DOHH2 (cell line): ENCODE results near the gene ABCA1.

ENCODE experiments used
- H3F3A ChIP-seq: fragments of 200-600 bp; sonication (generic), shearing (Covaris generic); 2 replicates; pipeline ENCODE4 v1.6.0; 2016; ENCODE audit warnings: antibody characterized with exemption, mild to moderate bottlenecking; ENCODE audit not compliant: control insufficient read depth, insufficient read depth
- H3K27ac ChIP-seq: fragments of 200-600 bp; sonication (generic); 2 replicates; pipeline ENCODE4 v1.5.1; 2014; ENCODE audit warnings: low read depth, mild to moderate bottlenecking, low read length, moderate library complexity
- H3K27me3 ChIP-seq: fragments of 200-600 bp; sonication (generic); 2 replicates; pipeline ENCODE4 v1.6.1; 2014; ENCODE audit warnings: mild to moderate bottlenecking, low read length, mixed read lengths; ENCODE audit not compliant: control insufficient read depth
- H3K36me3 ChIP-seq: fragments of 200-600 bp; sonication (generic); 2 replicates; pipeline ENCODE4 v1.6.1; 2014; ENCODE audit warnings: mild to moderate bottlenecking, low read length, moderate library complexity, mixed read lengths; ENCODE audit not compliant: control insufficient read depth
- H3K4me1 ChIP-seq: fragments of 200-600 bp; sonication (generic); 2 replicates; pipeline ENCODE4 v1.6.1; 2014; ENCODE audit warnings: mild to moderate bottlenecking, low read length, mixed read lengths; ENCODE audit not compliant: control insufficient read depth
- H3K4me2 ChIP-seq: fragments of 200-600 bp; sonication (generic); 2 replicates; pipeline ENCODE4 v1.6.0; 2014; ENCODE audit warnings: mild to moderate bottlenecking, low read length, moderate library complexity
- H3K4me3 ChIP-seq: fragments of 200-600 bp; sonication (generic); 2 replicates; pipeline ENCODE4 v1.5.1; 2014; ENCODE audit warnings: mild to moderate bottlenecking, low read length, mixed read lengths
- H3K79me2 ChIP-seq: fragments of 200-600 bp; sonication (generic); 2 replicates; pipeline ENCODE4 v1.6.1; 2014; ENCODE audit warnings: mild to moderate bottlenecking, low read length, mixed read lengths; ENCODE audit not compliant: control insufficient read depth
- H3K9me2 ChIP-seq: fragments of 200-600 bp; sonication (generic); replicated peaks from 2 replicates; pipeline ENCODE4 v1.6.1; 2014; ENCODE audit warnings: mild to moderate bottlenecking, low read length, mixed read lengths; ENCODE audit not compliant: control insufficient read depth
- H3K9me3 ChIP-seq: fragments of 200-600 bp; sonication (generic); 2 replicates; pipeline ENCODE4 v1.6.1; 2014; ENCODE audit warnings: antibody characterized with exemption, low read length, mixed read lengths; ENCODE audit not compliant: control insufficient read depth, insufficient read depth
- H4K20me1 ChIP-seq: fragments of 200-600 bp; sonication (generic); 2 replicates; pipeline ENCODE4 v1.6.0; 2014; ENCODE audit warnings: low read depth, mild to moderate bottlenecking, antibody characterized with exemption, low read length, moderate library complexity; ENCODE audit not compliant: control insufficient read depth, insufficient read depth
- CTCF ChIP-seq: fragments of 200-600 bp; sonication (generic); IDR thresholded peaks from one replicate; pipeline ENCODE4 v1.5.1; 2014; ENCODE audit warnings: antibody characterized with exemption, mild to moderate bottlenecking, low read depth, low read length; ENCODE audit not compliant: poor library complexity, severe bottlenecking
- EZH2phosphoT487 ChIP-seq: fragments of 200-600 bp; sonication (generic); IDR thresholded peaks from 2 replicates; pipeline ENCODE4 v1.6.1; 2017; ENCODE audit warnings: borderline replicate concordance, mild to moderate bottlenecking, antibody characterized with exemption, low read length, moderate library complexity, mixed read lengths

The ABCA1 gene

DNA sequence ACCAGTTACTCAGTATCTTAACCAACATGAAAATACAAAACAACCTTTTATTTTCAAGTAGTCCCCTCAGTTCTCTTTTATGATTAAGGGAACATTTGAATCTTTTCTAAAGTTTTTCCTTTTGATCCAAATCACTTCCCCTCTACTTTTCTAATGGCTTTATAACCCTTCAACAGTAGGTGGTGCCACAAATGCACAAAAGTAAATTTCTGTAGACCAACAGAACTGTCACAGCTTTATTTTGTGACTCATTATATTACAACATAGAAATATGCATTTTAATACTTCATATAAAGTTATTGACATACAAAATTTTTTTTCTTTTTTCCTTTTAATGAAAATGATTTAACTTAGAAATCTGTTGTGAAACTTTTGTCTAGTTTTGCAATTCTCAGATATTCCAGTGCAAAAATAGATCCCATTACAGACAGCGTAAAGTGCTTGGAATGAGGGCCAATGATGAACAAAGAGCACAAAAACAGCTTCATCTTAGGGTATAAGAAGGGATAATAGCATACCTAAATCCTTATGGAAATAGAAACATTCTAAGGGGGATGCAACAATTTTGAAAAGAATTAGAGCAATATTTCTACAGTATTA lies 147.1 kb downstream of the ABCA1 start:
- Histone ChIP-seq H3K9me2 (no peaks in the 10 kb centered on the region), H3K27ac (no peak overlapping the region), H3F3A (peaks cover 14% of the 10 kb centered on the region), H3K4me3 (no peak overlapping the region), H3K4me2 (no peak overlapping the region), H3K9me3 (no peaks in the 10 kb centered on the region), H3K36me3 (peaks cover 57% of the 10 kb centered on the region), H3K27me3 (no peaks in the 10 kb centered on the region), H3K79me2 (peaks cover 4% of the 10 kb centered on the region; the same call in 1 of the 2 replicates), H3K4me1 (peaks cover 33% of the 10 kb centered on the region), H4K20me1 (no peaks in the 10 kb centered on the region)
- TF ChIP-seq EZH2phosphoT487 (no peak), CTCF (peak; percentile 51)

DNA sequence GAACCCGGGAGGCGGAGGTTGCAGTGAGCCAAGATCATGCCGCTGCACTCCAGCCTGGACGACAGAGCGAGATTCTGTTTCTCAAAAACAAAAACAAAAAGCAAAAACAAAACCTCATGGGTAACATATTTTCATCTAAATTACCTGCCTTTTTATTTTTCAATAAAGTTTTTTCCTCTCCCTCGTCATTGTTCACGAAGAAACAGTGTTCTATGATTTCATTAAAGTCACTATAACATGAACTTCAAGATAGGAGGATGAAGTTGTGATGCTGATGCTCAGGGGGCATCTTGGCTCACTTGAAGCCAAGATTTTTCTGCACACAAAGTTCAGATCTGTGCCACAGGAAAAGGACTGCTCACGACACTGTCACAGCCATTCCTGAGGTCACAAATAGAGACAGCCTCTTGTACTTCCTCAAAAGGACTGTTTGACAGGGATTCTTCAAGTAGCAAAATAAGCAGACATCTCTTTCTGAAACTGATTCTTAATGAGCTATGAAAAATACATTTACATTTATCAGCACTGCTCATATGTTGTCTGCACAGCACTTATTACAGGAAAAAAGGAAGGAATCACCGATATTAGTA lies 147.9 kb downstream of the ABCA1 start:
- Histone ChIP-seq H3F3A (peaks cover 14% of the 10 kb centered on the region), H3K79me2 (peaks cover 6% of the 10 kb centered on the region), H3K9me3 (no peaks in the 10 kb centered on the region), H3K4me3 (no peak overlapping the region), H3K9me2 (no peaks in the 10 kb centered on the region), H4K20me1 (no peaks in the 10 kb centered on the region), H3K4me2 (no peak overlapping the region), H3K27ac (no peak overlapping the region), H3K27me3 (no peaks in the 10 kb centered on the region), H3K36me3 (peaks cover 49% of the 10 kb centered on the region), H3K4me1 (peaks cover 42% of the 10 kb centered on the region)
- TF ChIP-seq EZH2phosphoT487 = no peak
- no peak for TF ChIP-seq CTCF

DNA sequence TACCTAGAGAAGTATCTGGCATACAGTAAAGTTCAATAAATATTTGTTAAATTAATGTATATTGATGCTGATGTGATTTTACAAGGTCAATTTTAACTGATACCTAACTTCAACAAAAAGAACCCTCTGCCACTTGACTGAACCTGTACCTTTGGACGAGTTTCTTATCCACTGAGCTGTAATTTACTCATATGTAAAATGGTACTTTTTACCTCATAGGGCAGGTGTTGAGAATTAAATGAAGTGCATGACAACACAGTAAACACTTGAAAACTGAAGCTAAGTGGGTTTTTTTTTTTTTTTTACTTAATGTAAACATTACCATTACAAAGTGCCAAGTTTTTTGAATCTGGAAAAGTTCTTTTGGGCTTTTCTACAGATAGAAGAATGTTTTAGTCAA lies 148.6 kb downstream of the ABCA1 start:
- Histone ChIP-seq H4K20me1 (no peaks in the 10 kb centered on the region), H3K4me1 (peaks cover 48% of the 10 kb centered on the region), H3K4me2 (no peak overlapping the region), H3K4me3 (no peak overlapping the region), H3F3A (peaks cover 15% of the 10 kb centered on the region), H3K36me3 (peaks cover 48% of the 10 kb centered on the region), H3K9me2 (no peaks in the 10 kb centered on the region), H3K79me2 (peaks cover 13% of the 10 kb centered on the region), H3K27ac (no peak overlapping the region), H3K27me3 (no peaks in the 10 kb centered on the region), H3K9me3 (no peaks in the 10 kb centered on the region)
- no peak for TF ChIP-seq CTCF
- no peak for TF ChIP-seq EZH2phosphoT487
